ENCODE measurements around the gene TMED8. TPM values are rescaled to one million over a fixed set of nuclear protein-coding genes. Genes with fewer than 3 reads are reported as not detected.

Gene TMED8
- total RNA-seq, 2 experiments from 2014 or later = 21.5 to 21.7 TPM

GRCh38 chr14:77403768-77404167, 26.9 kb upstream of the TMED8 start:
- H3K27me3 Mint-ChIP-seq (ENCODE audit: low read depth) = no peaks in the 10 kb centered on the region
- H3K9me3 Mint-ChIP-seq = no peaks in the 10 kb centered on the region
- intact Hi-C loops (cut with micrococcal nuclease) = no loop called here
- no peak for DNase-seq
- no peaks in the 10 kb centered on the region for H3K36me3 Mint-ChIP-seq (ENCODE audit: low read depth)
- peaks cover 9% of the 10 kb centered on the region for H3K4me1 Mint-ChIP-seq (ENCODE audit: low read depth)
- no peak overlapping the region for H3K4me3 Mint-ChIP-seq
- H3K27ac Mint-ChIP-seq = no peak overlapping the region
- CTCF ChIA-PET = no interaction called here

GRCh38 chr14:77400216-77400615, 23.3 kb upstream of the TMED8 start:
- Mint-ChIP-seq H3K27me3 (ENCODE audit: low read depth) (no peaks in the 10 kb centered on the region), H3K27ac (no peak overlapping the region), H3K36me3 (ENCODE audit: low read depth) (peaks cover 3% of the 10 kb centered on the region), H3K4me3 (no peak overlapping the region), H3K4me1 (ENCODE audit: low read depth) (no peaks in the 10 kb centered on the region), H3K9me3 (peaks cover 1% of the 10 kb centered on the region)
- intact Hi-C loops (cut with micrococcal nuclease) = no loop called here
- DNase-seq = no peak
- CTCF ChIA-PET = no interaction called here

GRCh38 chr14:77390188-77390587, 13.3 kb upstream of the TMED8 start:
- H3K27me3 Mint-ChIP-seq (ENCODE audit: low read depth) = no peaks in the 10 kb centered on the region
- H3K4me1 Mint-ChIP-seq (ENCODE audit: low read depth) = no peaks in the 10 kb centered on the region
- DNase-seq = no peak
- H3K9me3 Mint-ChIP-seq = no peaks in the 10 kb centered on the region
- H3K27ac Mint-ChIP-seq = no peak overlapping the region
- intact Hi-C loops (cut with micrococcal nuclease) = no loop called here
- no peak overlapping the region for H3K4me3 Mint-ChIP-seq
- CTCF ChIA-PET = interaction anchor here (0.6 kb wide), 1 partner anchor 28 kb away, joined by 3 read pairs; no protein-coding TSS in a partner anchor
- no peaks in the 10 kb centered on the region for H3K36me3 Mint-ChIP-seq (ENCODE audit: low read depth)

GRCh38 chr14:77378701-77379100, 1.8 kb upstream of the TMED8 start:
- Mint-ChIP-seq H3K27me3 (ENCODE audit: low read depth) (no peaks in the 10 kb centered on the region), H3K4me3 (no peak overlapping the region), H3K9me3 (peaks cover 2% of the 10 kb centered on the region), H3K27ac (no peak overlapping the region), H3K4me1 (ENCODE audit: low read depth) (peaks cover 22% of the 10 kb centered on the region), H3K36me3 (ENCODE audit: low read depth) (peaks cover 10% of the 10 kb centered on the region)
- CTCF ChIA-PET = no interaction called here
- intact Hi-C loops (cut with micrococcal nuclease) = loop anchor here (5.0 kb wide), 2 partner anchors 76 to 1226 kb away; partner anchors contain the start of gene GPATCH2L
- no peak for DNase-seq

GRCh38 chr14:77377502-77377844, 579 bp upstream of the TMED8 start:
- no peaks in the 10 kb centered on the region for H3K27me3 Mint-ChIP-seq (ENCODE audit: low read depth)
- no peak overlapping the region for H3K4me3 Mint-ChIP-seq
- H3K27ac Mint-ChIP-seq = no peak overlapping the region
- CTCF ChIA-PET = interaction anchor here (0.9 to 1.0 kb wide), 2 partner anchors 61 to 329 kb away, joined by 3 read pairs; no protein-coding TSS in a partner anchor
- H3K9me3 Mint-ChIP-seq = peaks cover 2% of the 10 kb centered on the region
- peaks cover 34% of the 10 kb centered on the region for H3K4me1 Mint-ChIP-seq (ENCODE audit: low read depth)
- no peak for DNase-seq
- intact Hi-C loops (cut with micrococcal nuclease) = loop anchor here (1.0 to 5.0 kb wide), 8 partner anchors 56 to 1225 kb away; partner anchors contain the start of genes ADCK1, CIPC, GPATCH2L and GSTZ1
- peaks cover 11% of the 10 kb centered on the region for H3K36me3 Mint-ChIP-seq (ENCODE audit: low read depth)

- Mint-ChIP-seq H3K4me3 (peak overlapping the region; percentile 90), H3K9me3 (peaks cover 2% of the 10 kb centered on the region)
- CTCF ChIA-PET = interaction anchor here (0.9 to 1.1 kb wide), 2 partner anchors 17 to 73 kb away, joined by 3 to 4 read pairs; no protein-coding TSS in a partner anchor
Measured at GRCh38 chr14:77375973-77376770, 722 bp downstream of the TMED8 start.

GRCh38 chr14:77375164-77375950, 1.5 kb downstream of the TMED8 start:
- Mint-ChIP-seq H3K9me3 (peaks cover 2% of the 10 kb centered on the region), H3K4me3 (peak overlapping the region; percentile 90), H3K27me3 (ENCODE audit: low read depth) (no peaks in the 10 kb centered on the region), H3K27ac (no peak overlapping the region), H3K36me3 (ENCODE audit: low read depth) (peaks cover 11% of the 10 kb centered on the region), H3K4me1 (ENCODE audit: low read depth) (peaks cover 42% of the 10 kb centered on the region)
- CTCF ChIA-PET = interaction anchor here (1.1 kb wide), 1 partner anchor 73 kb away, joined by 3 read pairs; no protein-coding TSS in a partner anchor
- DNase-seq = no peak
- intact Hi-C loops (cut with micrococcal nuclease) = loop anchor here (2.0 to 5.0 kb wide), 3 partner anchors 15 to 1223 kb away; partner anchors contain the start of gene GPATCH2L

More at GRCh38 chr14:77375973-77376770, 722 bp downstream of the TMED8 start:
- Mint-ChIP-seq H3K27ac (peak overlapping the region; percentile 80), H3K4me1 (ENCODE audit: low read depth) (peaks cover 42% of the 10 kb centered on the region), H3K36me3 (ENCODE audit: low read depth) (peaks cover 11% of the 10 kb centered on the region), H3K27me3 (ENCODE audit: low read depth) (no peaks in the 10 kb centered on the region)
- intact Hi-C loops (cut with micrococcal nuclease) = loop anchor here (2.0 to 5.0 kb wide), 4 partner anchors 15 to 1224 kb away; partner anchors contain the start of genes GPATCH2L and SNW1
- DNase-seq = peak; percentile 62

GRCh38 chr14:77372304-77372841, 4.5 kb downstream of the TMED8 start:
- no peak overlapping the region for H3K27ac Mint-ChIP-seq
- H3K4me1 Mint-ChIP-seq (ENCODE audit: low read depth) = peaks cover 48% of the 10 kb centered on the region
- no peak overlapping the region for H3K4me3 Mint-ChIP-seq

GRCh38 chr14:77369285-77369684, 7.6 kb downstream of the TMED8 start:
- H3K27me3 Mint-ChIP-seq (ENCODE audit: low read depth) = no peaks in the 10 kb centered on the region
- peaks cover 34% of the 10 kb centered on the region for H3K4me1 Mint-ChIP-seq (ENCODE audit: low read depth)
- H3K27ac Mint-ChIP-seq = no peak overlapping the region
- peaks cover 5% of the 10 kb centered on the region for H3K36me3 Mint-ChIP-seq (ENCODE audit: low read depth)
- no peak overlapping the region for H3K4me3 Mint-ChIP-seq
- CTCF ChIA-PET = no interaction called here
- no peak for DNase-seq
- intact Hi-C loops (cut with micrococcal nuclease) = no loop called here
- H3K9me3 Mint-ChIP-seq = no peaks in the 10 kb centered on the region

More at GRCh38 chr14:77372304-77372841, 4.5 kb downstream of the TMED8 start:
- Mint-ChIP-seq H3K36me3 (ENCODE audit: low read depth) (peaks cover 11% of the 10 kb centered on the region), H3K9me3 (peaks cover 2% of the 10 kb centered on the region), H3K27me3 (ENCODE audit: low read depth) (no peaks in the 10 kb centered on the region)
- CTCF ChIA-PET = no interaction called here
- no peak for DNase-seq
- intact Hi-C loops (cut with micrococcal nuclease) = loop anchor here (1.0 kb wide), 1 partner anchor 51 kb away; the partner anchor contains the start of gene GSTZ1

GRCh38 chr14:77364146-77364545, 12.7 kb downstream of the TMED8 start:
- H3K4me1 Mint-ChIP-seq (ENCODE audit: low read depth) = peaks cover 9% of the 10 kb centered on the region
- no peaks in the 10 kb centered on the region for H3K27me3 Mint-ChIP-seq (ENCODE audit: low read depth)
- intact Hi-C loops (cut with micrococcal nuclease) = no loop called here
- no peaks in the 10 kb centered on the region for H3K36me3 Mint-ChIP-seq (ENCODE audit: low read depth)
- no peak for DNase-seq
- no peak overlapping the region for H3K27ac Mint-ChIP-seq
- H3K9me3 Mint-ChIP-seq = no peaks in the 10 kb centered on the region
- CTCF ChIA-PET = interaction anchor here (0.5 kb wide), 1 partner anchor 73 kb away, joined by 3 read pairs; no protein-coding TSS in a partner anchor
- H3K4me3 Mint-ChIP-seq = no peak overlapping the region

- intact Hi-C loops (cut with micrococcal nuclease) = loop anchor here (2.0 kb wide), 1 partner anchor 15 kb away; no protein-coding TSS in a partner anchor
- no peaks in the 10 kb centered on the region for H3K9me3 Mint-ChIP-seq
- peaks cover 9% of the 10 kb centered on the region for H3K4me1 Mint-ChIP-seq (ENCODE audit: low read depth)
- H3K36me3 Mint-ChIP-seq (ENCODE audit: low read depth) = no peaks in the 10 kb centered on the region
- H3K4me3 Mint-ChIP-seq = no peak overlapping the region
- H3K27ac Mint-ChIP-seq = no peak overlapping the region
- CTCF ChIA-PET = interaction anchor here (1.9 kb wide), 1 partner anchor 17 kb away, joined by 4 read pairs; the partner anchor contains the start of genes SAMD15 and TMED8
- no peaks in the 10 kb centered on the region for H3K27me3 Mint-ChIP-seq (ENCODE audit: low read depth)
- no peak for DNase-seq
Measured at GRCh38 chr14:77359626-77360025, 17.3 kb downstream of the TMED8 start.

- Mint-ChIP-seq H3K4me3 (no peak overlapping the region), H3K36me3 (ENCODE audit: low read depth) (no peaks in the 10 kb centered on the region), H3K4me1 (ENCODE audit: low read depth) (peaks cover 5% of the 10 kb centered on the region), H3K27me3 (ENCODE audit: low read depth) (no peaks in the 10 kb centered on the region), H3K27ac (no peak overlapping the region), H3K9me3 (no peaks in the 10 kb centered on the region)
- intact Hi-C loops (cut with micrococcal nuclease) = no loop called here
- DNase-seq = no peak
- CTCF ChIA-PET = interaction anchor here (0.6 kb wide), 2 partner anchors 27 to 144 kb away, joined by 3 to 5 read pairs; no protein-coding TSS in a partner anchor
Measured at GRCh38 chr14:77356899-77357298, 20.0 kb downstream of the TMED8 start.
